ENCODE measurements around the gene ZKSCAN1. TPM values are rescaled to one million over a fixed set of nuclear protein-coding genes. Genes with fewer than 3 reads are reported as not detected.
"Not testable (repeated sequence)": the region's sequence is repeated elsewhere in the genome, so short reads cannot be mapped to it uniquely, and the experiment has no call there.

ZKSCAN1 gene
- total RNA-seq, 2 donors from 2014 or later = 70.3 to 78.2 TPM

DNA sequence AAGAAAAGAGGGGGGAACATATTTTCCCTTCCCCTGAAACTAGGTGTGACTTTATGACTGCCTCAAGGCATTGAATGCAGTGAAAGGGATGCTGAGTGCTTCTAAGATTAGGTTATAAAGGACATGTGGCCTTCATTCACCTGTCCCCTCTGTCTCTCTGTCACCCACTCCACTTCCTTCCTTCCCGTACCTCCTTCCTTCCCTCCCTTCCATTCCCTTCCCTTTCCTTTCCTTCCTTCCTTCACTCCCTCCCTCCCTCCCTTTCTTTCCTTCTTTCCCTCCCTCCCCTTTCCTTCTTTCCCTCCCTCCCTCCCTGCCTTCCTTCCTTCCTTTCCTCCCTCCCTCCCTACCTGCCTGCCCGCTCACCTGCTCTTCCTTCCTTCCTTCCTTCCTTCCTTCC lies 4.5 kb upstream of the ZKSCAN1 start:
- H3K27me3 Mint-ChIP-seq (ENCODE audit: low read depth) = no peaks in the 10 kb centered on the region
- peaks cover 20% of the 10 kb centered on the region for H3K4me1 Mint-ChIP-seq (ENCODE audit: low read depth)
- ATAC-seq (replicated peaks in 1 of 2) (no peak), DNase-seq (no peak)
- H3K4me3 Mint-ChIP-seq = no peak overlapping the region
- H3K9me3 Mint-ChIP-seq = no peaks in the 10 kb centered on the region
- H3K36me3 Mint-ChIP-seq (ENCODE audit: insufficient read depth in 2 of 2) = no peaks in the 10 kb centered on the region
- no peak overlapping the region for H3K27ac Mint-ChIP-seq

DNA sequence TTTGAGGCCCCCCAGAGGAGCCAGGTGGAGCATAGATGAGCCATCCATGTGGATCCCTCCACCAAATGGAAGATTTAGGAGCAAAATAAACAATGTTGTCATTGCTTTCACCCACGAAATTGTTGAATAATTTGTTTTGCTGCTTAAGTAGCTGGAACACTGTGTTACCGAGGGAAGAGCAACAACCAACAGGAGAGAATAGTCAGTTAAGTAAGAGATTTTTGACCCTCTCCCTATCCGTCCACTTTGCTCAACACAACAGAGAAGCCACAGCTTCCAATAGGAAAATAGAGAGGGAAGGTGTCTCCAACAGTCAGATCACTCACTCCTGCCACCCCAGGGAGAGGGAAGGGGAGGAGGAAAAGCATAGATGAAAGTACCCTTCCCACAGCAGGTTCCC lies 3.9 kb upstream of the ZKSCAN1 start:
- no peaks in the 10 kb centered on the region for H3K27me3 Mint-ChIP-seq (ENCODE audit: low read depth)
- no peak for DNase-seq
- H3K4me3 Mint-ChIP-seq = no peak overlapping the region
- H3K36me3 Mint-ChIP-seq (ENCODE audit: insufficient read depth in 2 of 2) = peaks cover 1 to 4% of the 10 kb centered on the region in 2 donors
- H3K27ac Mint-ChIP-seq = no peak overlapping the region
- H3K4me1 Mint-ChIP-seq (ENCODE audit: low read depth) = peaks cover 25% of the 10 kb centered on the region
- no peak for ATAC-seq (replicated peaks in 1 of 2)
- H3K9me3 Mint-ChIP-seq = no peaks in the 10 kb centered on the region

DNA sequence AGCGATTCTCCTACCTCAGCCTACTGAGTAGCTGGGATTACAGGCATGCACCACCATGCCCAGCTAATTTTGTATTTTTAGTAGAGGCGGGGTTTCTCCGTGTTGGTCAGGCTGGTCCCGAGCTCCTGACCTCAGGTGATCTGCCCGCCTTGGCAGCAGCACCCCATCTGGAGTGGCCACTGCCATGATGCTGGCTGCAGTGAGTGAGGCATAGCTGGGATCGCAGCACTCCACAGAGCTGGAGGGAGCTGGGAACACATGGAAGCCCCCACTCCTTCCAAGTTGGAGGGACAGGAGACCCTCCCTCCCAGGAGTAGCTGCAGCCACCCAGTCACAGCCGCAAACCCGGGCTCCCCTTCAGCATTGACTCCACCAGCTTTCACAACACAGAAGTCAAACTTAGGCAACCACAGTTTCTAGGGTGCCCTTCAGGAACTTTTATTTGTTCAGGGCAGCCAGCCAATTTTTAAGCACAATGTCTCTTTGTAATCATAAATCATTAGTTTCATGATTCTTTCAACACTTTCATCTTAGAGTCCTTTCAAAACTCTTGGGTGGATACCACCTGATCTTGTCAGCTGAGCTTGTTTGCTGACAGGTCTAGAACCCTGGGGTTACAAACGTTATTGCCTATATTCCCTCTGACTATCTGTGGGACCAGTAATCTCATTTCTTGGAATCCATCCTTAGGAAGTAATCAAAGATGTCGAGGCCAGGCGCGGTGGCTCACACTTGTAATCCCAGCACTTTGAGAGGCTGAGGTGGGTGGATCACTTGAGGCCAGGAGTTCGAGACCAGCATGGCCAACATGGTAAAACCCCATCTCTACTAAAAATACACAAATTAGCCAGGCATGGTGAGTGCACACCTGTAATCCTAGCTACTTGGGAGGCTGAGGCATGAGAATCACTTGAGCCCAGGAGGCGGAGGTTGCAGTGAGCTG lies 2.7 kb upstream of the ZKSCAN1 start:
- not testable (repeated sequence) for H3K9me3 Mint-ChIP-seq; H3K36me3 Mint-ChIP-seq (ENCODE audit: insufficient read depth in 2 of 2); ATAC-seq (replicated peaks in 1 of 2); DNase-seq; H3K27me3 Mint-ChIP-seq (ENCODE audit: low read depth)
- peak overlapping the region in 1 of 2 donors; percentile 43 for H3K4me3 Mint-ChIP-seq
- peaks cover 33% of the 10 kb centered on the region for H3K4me1 Mint-ChIP-seq (ENCODE audit: low read depth)
- peak overlapping the region; percentile 78 for H3K27ac Mint-ChIP-seq

DNA sequence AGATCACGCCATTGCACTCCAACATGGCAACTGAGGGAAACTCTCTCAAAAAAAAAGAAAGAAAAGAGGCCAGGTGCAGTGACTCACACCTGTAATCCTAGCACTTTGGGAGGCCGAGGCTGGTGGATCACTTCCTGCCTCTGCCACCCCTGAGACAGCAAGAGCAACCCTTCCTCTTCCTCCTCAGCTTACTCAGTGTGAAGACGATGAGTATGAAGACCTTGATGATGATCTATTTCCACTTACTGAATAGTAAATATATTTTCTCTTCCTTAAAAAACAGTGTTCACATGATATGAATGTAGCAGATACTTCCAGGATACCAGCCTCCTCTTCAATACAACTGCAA lies 2.1 kb upstream of the ZKSCAN1 start:
- DNase-seq (peak; percentile 49 to 50), ATAC-seq (replicated peaks in 1 of 2) (peak; percentile 58 to 65)
- Mint-ChIP-seq H3K4me3 (peak overlapping the region in 1 of 2 donors; percentile 43), H3K4me1 (ENCODE audit: low read depth) (peaks cover 39% of the 10 kb centered on the region), H3K9me3 (no peaks in the 10 kb centered on the region), H3K27ac (peak overlapping the region; percentile 78), H3K27me3 (ENCODE audit: low read depth) (no peaks in the 10 kb centered on the region), H3K36me3 (ENCODE audit: insufficient read depth in 2 of 2) (peaks cover 5 to 7% of the 10 kb centered on the region in 2 donors)

DNA sequence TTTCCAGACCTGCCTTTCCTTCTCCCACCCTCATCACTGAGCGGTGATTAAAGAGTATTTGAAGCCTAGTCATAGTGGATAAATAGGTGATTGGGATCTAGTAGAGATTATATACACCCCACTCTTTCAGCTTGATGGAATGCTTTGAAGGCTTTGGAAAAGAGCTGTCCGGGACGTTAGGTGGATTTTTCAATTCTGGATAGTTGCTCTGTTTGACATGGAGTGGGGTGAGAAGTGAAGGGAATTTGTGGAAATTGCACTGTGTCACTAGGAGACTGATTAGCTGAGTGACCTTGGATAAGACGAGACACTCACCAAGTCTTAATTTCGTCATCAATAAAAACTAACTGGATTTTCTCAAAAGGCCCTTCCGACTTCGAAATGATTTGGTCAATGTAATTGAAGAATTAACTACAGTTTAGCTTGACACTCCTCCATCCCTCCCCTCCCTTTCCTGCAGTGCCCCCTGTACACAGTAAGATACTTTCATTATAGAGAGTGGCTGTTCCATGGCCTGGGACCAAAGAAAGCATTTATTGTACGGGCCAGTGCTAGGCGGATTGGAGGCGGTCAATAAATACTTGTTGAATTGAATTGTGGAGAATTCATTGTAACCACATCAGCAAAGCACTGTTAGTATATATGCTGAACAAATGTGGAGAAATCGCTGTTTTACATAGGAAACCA lies 962 bp downstream of the ZKSCAN1 start:
- peak overlapping the region; percentile 88 for H3K27ac Mint-ChIP-seq
- ATAC-seq (replicated peaks in 1 of 2) (no peak), DNase-seq (no peak)
- H3K4me1 Mint-ChIP-seq (ENCODE audit: low read depth) = peaks cover 65% of the 10 kb centered on the region
- peaks cover 7% of the 10 kb centered on the region in 2 donors for H3K36me3 Mint-ChIP-seq (ENCODE audit: insufficient read depth in 2 of 2)
- peak overlapping the region; percentile 91 to 93 for H3K4me3 Mint-ChIP-seq
- H3K27me3 Mint-ChIP-seq (ENCODE audit: low read depth) = no peaks in the 10 kb centered on the region
- H3K9me3 Mint-ChIP-seq = no peaks in the 10 kb centered on the region

DNA sequence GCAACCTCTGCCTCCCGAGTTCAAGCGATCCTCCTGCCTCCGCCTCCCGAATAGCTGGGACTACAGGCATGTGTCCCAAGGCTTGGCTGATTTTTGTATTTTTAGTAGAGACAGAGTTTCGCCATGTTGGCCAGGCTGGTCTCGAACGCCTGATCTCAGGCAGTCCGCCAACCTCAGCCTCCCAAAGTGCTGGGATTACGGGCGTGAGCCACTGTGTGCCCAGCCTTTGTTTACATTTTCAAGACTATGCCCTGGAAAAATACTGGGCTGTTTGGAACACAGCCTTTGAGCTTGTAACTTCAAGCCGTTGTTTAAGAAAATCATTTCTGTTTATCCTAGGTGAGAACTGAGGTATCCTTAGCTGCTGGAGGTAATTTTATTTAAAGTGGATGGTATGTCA lies 1.9 kb downstream of the ZKSCAN1 start:
- DNase-seq (no peak), ATAC-seq (replicated peaks in 1 of 2) (no peak)
- no peaks in the 10 kb centered on the region for H3K27me3 Mint-ChIP-seq (ENCODE audit: low read depth)
- peaks cover 7 to 13% of the 10 kb centered on the region in 2 donors for H3K36me3 Mint-ChIP-seq (ENCODE audit: insufficient read depth in 2 of 2)
- no peaks in the 10 kb centered on the region for H3K9me3 Mint-ChIP-seq
- H3K4me3 Mint-ChIP-seq = peak overlapping the region; percentile 30 to 63
- peaks cover 74% of the 10 kb centered on the region for H3K4me1 Mint-ChIP-seq (ENCODE audit: low read depth)
- H3K27ac Mint-ChIP-seq = peak overlapping the region; percentile 79

DNA sequence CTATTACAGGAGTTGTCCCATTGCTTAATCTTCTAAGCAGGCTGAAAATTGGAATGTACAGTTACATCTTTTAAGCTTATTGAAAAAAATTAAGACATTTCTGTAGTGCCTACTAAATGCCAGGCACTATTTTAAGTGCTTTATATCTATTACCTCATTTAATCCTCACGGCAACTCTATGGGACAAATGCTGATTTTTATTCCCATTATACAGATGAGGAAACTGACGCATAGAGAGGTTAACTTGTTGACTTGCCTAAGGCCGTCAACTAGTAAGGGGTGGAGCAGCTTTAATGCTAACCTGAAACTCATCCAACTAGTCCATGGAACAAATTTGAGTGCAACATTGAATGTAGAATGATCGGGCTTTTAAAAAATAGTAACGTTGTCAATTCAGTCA lies 2.5 kb downstream of the ZKSCAN1 start:
- no peak for ATAC-seq (replicated peaks in 1 of 2)
- Mint-ChIP-seq H3K9me3 (no peaks in the 10 kb centered on the region), H3K36me3 (ENCODE audit: insufficient read depth in 2 of 2) (peaks cover 7 to 14% of the 10 kb centered on the region in 2 donors), H3K4me3 (peak overlapping the region in 1 of 2 donors; percentile 30), H3K27ac (peak overlapping the region; percentile 79), H3K4me1 (ENCODE audit: low read depth) (peaks cover 78% of the 10 kb centered on the region), H3K27me3 (ENCODE audit: low read depth) (no peaks in the 10 kb centered on the region)
- DNase-seq = no peak

DNA sequence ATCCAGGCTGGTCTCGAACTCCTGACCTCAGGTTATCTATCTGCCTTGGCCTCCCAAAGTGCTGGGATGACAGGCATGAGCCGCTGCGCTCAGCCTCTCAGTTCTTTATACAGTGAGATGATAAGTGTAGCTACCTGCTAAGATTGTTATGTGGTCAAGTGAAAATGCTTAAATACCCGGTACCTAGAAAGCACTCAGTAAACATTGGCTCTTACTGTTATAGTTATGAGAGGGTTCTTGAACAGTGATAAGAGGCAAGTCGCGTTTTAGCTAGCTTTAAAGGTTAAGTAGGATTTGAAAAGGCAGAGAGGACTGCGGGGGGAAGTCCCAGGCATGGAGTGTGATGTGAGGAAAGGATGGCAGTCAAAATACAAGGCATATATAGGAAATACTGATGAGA lies 4.5 kb downstream of the ZKSCAN1 start:
- Mint-ChIP-seq H3K4me3 (peak overlapping the region in 1 of 2 donors; percentile 28), H3K27me3 (ENCODE audit: low read depth) (no peaks in the 10 kb centered on the region), H3K4me1 (ENCODE audit: low read depth) (peaks cover 72% of the 10 kb centered on the region), H3K27ac (peak overlapping the region; percentile 45), H3K36me3 (ENCODE audit: insufficient read depth in 2 of 2) (peaks cover 15 to 30% of the 10 kb centered on the region in 2 donors), H3K9me3 (no peaks in the 10 kb centered on the region)
- no peak for ATAC-seq (replicated peaks in 1 of 2)
- no peak for DNase-seq

DNA sequence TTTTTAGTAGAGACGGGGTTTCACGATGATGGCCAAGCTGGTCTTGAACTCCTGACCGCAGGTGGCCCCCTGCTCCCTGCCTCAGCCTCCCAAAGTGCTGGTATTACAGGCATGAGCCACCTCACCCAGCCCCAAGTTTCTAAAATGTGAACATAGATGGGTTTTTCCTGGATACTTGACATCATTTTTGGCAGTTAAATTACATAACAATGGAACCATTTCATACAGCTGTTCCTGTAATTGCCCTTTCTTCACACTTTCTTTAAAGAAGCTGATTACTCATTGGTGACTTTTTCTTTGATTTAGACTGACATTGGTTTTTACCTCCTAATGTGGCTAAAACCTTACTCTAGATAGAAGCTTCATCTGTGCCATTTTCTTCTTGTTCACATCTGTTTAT lies 5.9 kb downstream of the ZKSCAN1 start:
- no peaks in the 10 kb centered on the region for H3K9me3 Mint-ChIP-seq
- peak overlapping the region; percentile 88 for H3K27ac Mint-ChIP-seq
- peak in 1 of 2 donors; percentile 24 for DNase-seq
- H3K4me1 Mint-ChIP-seq (ENCODE audit: low read depth) = peaks cover 73% of the 10 kb centered on the region
- H3K4me3 Mint-ChIP-seq = peak overlapping the region; percentile 17 to 57
- peak; percentile 45 to 47 for ATAC-seq (replicated peaks in 1 of 2)
- H3K27me3 Mint-ChIP-seq (ENCODE audit: low read depth) = no peaks in the 10 kb centered on the region
- H3K36me3 Mint-ChIP-seq (ENCODE audit: insufficient read depth in 2 of 2) = peaks cover 15 to 41% of the 10 kb centered on the region in 2 donors

DNA sequence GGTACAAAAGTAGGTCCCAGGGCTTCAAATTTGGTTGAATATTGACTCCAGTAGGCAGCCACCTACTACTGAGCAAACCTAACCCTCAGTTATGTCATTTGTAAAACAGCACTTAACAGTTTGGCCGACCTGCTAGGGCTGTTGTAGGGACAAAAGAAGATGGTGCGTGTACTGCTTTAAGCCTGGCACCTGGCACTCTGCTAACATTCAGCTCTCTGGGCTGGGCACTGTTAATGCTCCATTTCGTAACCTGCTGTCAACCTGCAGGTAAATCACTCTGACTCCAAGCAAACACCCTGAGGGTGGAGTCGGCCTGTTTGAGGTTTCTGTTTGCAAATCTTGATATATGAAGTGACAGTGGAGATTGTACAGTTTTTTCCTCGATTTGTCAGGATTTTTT lies 7.2 kb downstream of the ZKSCAN1 start:
- peaks cover 63% of the 10 kb centered on the region for H3K4me1 Mint-ChIP-seq (ENCODE audit: low read depth)
- H3K27ac Mint-ChIP-seq = peak overlapping the region; percentile 75
- DNase-seq (no peak), ATAC-seq (replicated peaks in 1 of 2) (no peak)
- H3K27me3 Mint-ChIP-seq (ENCODE audit: low read depth) = no peaks in the 10 kb centered on the region
- H3K9me3 Mint-ChIP-seq = no peaks in the 10 kb centered on the region
- H3K36me3 Mint-ChIP-seq (ENCODE audit: insufficient read depth in 2 of 2) = peaks cover 15 to 42% of the 10 kb centered on the region in 2 donors
- H3K4me3 Mint-ChIP-seq = no peak overlapping the region

DNA sequence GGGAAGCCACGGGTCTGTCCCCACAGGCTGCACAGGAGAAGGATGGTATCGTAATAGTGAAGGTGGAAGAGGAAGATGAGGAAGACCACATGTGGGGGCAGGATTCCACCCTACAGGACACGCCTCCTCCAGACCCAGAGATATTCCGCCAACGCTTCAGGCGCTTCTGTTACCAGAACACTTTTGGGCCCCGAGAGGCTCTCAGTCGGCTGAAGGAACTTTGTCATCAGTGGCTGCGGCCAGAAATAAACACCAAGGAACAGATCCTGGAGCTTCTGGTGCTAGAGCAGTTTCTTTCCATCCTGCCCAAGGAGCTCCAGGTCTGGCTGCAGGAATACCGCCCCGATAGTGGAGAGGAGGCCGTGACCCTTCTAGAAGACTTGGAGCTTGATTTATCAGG lies 8.1 kb downstream of the ZKSCAN1 start:
- H3K27ac Mint-ChIP-seq = peak overlapping the region; percentile 19
- peaks cover 12 to 38% of the 10 kb centered on the region in 2 donors for H3K36me3 Mint-ChIP-seq (ENCODE audit: insufficient read depth in 2 of 2)

DNA sequence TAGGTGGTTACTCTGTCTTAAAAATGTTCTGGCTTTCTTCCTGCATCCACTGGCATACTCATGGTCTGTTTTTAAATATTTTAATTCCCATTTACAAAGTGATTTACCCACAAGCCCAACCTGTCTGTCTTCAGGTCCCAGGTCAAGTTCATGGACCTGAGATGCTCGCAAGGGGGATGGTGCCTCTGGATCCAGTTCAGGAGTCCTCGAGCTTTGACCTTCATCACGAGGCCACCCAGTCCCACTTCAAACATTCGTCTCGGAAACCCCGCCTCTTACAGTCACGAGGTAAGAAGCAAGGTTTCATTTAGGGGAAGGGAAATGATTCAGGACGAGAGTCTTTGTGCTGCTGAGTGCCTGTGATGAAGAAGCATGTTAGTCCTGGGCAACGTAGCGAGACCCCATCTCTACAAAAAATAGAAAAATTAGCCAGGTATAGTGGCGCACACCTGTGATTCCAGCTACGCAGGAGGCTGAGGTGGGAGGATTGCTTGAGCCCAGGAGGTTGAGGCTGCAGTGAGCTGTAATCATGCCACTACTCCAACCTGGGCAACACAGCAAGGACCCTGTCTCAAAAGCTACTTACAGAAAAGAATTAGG lies 8.7 kb downstream of the ZKSCAN1 start:
- no peak for ATAC-seq (replicated peaks in 1 of 2)
- H3K4me3 Mint-ChIP-seq = no peak overlapping the region
- H3K27me3 Mint-ChIP-seq (ENCODE audit: low read depth) = no peaks in the 10 kb centered on the region
- H3K27ac Mint-ChIP-seq = peak overlapping the region; percentile 27
- H3K4me1 Mint-ChIP-seq (ENCODE audit: low read depth) = peaks cover 52% of the 10 kb centered on the region
- no peaks in the 10 kb centered on the region for H3K9me3 Mint-ChIP-seq
- peaks cover 12 to 38% of the 10 kb centered on the region in 2 donors for H3K36me3 Mint-ChIP-seq (ENCODE audit: insufficient read depth in 2 of 2)
- no peak for DNase-seq

More for the DNA sequence above, 8.1 kb downstream of the ZKSCAN1 start:
- ATAC-seq (replicated peaks in 1 of 2) (no peak), DNase-seq (no peak)
- Mint-ChIP-seq H3K9me3 (no peaks in the 10 kb centered on the region), H3K27me3 (ENCODE audit: low read depth) (no peaks in the 10 kb centered on the region), H3K4me3 (no peak overlapping the region), H3K4me1 (ENCODE audit: low read depth) (peaks cover 55% of the 10 kb centered on the region)

DNA sequence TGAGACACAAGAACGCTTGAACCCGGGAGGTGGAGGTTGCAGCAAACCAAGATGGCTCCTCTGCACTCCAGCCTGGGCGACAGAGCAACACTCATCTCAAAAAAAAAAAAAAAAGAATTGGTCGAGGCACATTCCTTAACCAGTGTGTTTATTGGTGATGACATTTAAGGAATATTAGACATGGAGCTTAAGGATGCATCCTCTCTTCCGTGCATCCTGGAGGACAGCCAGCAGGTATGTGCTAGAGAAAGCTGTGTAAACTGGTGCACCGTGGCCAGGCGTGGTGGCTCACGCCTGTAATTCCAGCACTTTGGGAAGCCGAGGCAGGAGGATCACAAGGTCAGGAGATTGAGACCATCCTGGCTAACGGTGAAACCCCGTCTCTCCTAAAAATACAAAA lies 11.8 kb downstream of the ZKSCAN1 start:
- no peaks in the 10 kb centered on the region for H3K27me3 Mint-ChIP-seq (ENCODE audit: low read depth)
- H3K27ac Mint-ChIP-seq = no peak overlapping the region
- peaks cover 20 to 48% of the 10 kb centered on the region in 2 donors for H3K36me3 Mint-ChIP-seq (ENCODE audit: insufficient read depth in 2 of 2)
- DNase-seq = no peak
- peaks cover 35% of the 10 kb centered on the region for H3K4me1 Mint-ChIP-seq (ENCODE audit: low read depth)
- ATAC-seq (replicated peaks in 1 of 2) = no peak
- H3K9me3 Mint-ChIP-seq = no peaks in the 10 kb centered on the region
- no peak overlapping the region for H3K4me3 Mint-ChIP-seq

Data from activated T-cell treated with anti-CD3 and anti-CD28 coated beads, Interleukin-2, amount 50 U/mL, for 72 hours (primary cell).